ENCODE measurements around the gene RBP7.
"Not testable (repeated sequence)": the region's sequence is repeated elsewhere in the genome, so short reads cannot be mapped to it uniquely, and the experiment has no call there.

RBP7 gene

GRCh38 chr1:10014016-10014415 is 17.0 kb downstream of the RBP7 start:
- no peak for TF ChIP-seq CTCF (IDR thresholded peaks at IDR 0.05; ENCODE audit: extremely low read depth, insufficient read depth, missing control alignments)
- in situ Hi-C loops (cut with MboI; ENCODE audit: low pct_unique_long_range_greater_than_20kb, low sequenced_read_pairs, unreplicated experiment): no loop called here
- no peak for DNase-seq (ENCODE audit: low spot score)

GRCh38 chr1:10019561-10019960 is 22.5 kb downstream of the RBP7 start:
- DNase-seq (ENCODE audit: low spot score): no peak
- no peak for TF ChIP-seq CTCF (IDR thresholded peaks at IDR 0.05; ENCODE audit: extremely low read depth, insufficient read depth, missing control alignments)
- in situ Hi-C loops (cut with MboI; ENCODE audit: low pct_unique_long_range_greater_than_20kb, low sequenced_read_pairs, unreplicated experiment): no loop called here

- no peak for DNase-seq (ENCODE audit: low spot score)
- no peak for TF ChIP-seq CTCF (IDR thresholded peaks at IDR 0.05; ENCODE audit: extremely low read depth, insufficient read depth, missing control alignments)
- in situ Hi-C loops (cut with MboI; ENCODE audit: low pct_unique_long_range_greater_than_20kb, low sequenced_read_pairs, unreplicated experiment): no loop called here
Observed at GRCh38 chr1:10020086-10020485, 23.1 kb downstream of the RBP7 start.

- DNase-seq (ENCODE audit: low spot score); in situ Hi-C loops (cut with MboI; ENCODE audit: low pct_unique_long_range_greater_than_20kb, low sequenced_read_pairs, unreplicated experiment): not testable (repeated sequence)
Observed at GRCh38 chr1:10020678-10021077, 23.6 kb downstream of the RBP7 start.

GRCh38 chr1:10021992-10022391 is 25.0 kb downstream of the RBP7 start:
- in situ Hi-C loops (cut with MboI; ENCODE audit: low pct_unique_long_range_greater_than_20kb, low sequenced_read_pairs, unreplicated experiment); DNase-seq (ENCODE audit: low spot score): not testable (repeated sequence)

GRCh38 chr1:10022656-10023055 is 25.6 kb downstream of the RBP7 start:
- TF ChIP-seq CTCF (IDR thresholded peaks at IDR 0.05; ENCODE audit: extremely low read depth, insufficient read depth, missing control alignments): no peak
- no peak for DNase-seq (ENCODE audit: low spot score)
- in situ Hi-C loops (cut with MboI; ENCODE audit: low pct_unique_long_range_greater_than_20kb, low sequenced_read_pairs, unreplicated experiment): no loop called here

- no peak for TF ChIP-seq CTCF (IDR thresholded peaks at IDR 0.05; ENCODE audit: extremely low read depth, insufficient read depth, missing control alignments)
- no peak for DNase-seq (ENCODE audit: low spot score)
- in situ Hi-C loops (cut with MboI; ENCODE audit: low pct_unique_long_range_greater_than_20kb, low sequenced_read_pairs, unreplicated experiment): no loop called here
Observed at GRCh38 chr1:10025354-10025753, 28.3 kb downstream of the RBP7 start.

GRCh38 chr1:10027027-10027426 is 30.0 kb downstream of the RBP7 start:
- DNase-seq (ENCODE audit: low spot score): no peak
- TF ChIP-seq CTCF (IDR thresholded peaks at IDR 0.05; ENCODE audit: extremely low read depth, insufficient read depth, missing control alignments): no peak
- in situ Hi-C loops (cut with MboI; ENCODE audit: low pct_unique_long_range_greater_than_20kb, low sequenced_read_pairs, unreplicated experiment): no loop called here

- in situ Hi-C loops (cut with MboI; ENCODE audit: low pct_unique_long_range_greater_than_20kb, low sequenced_read_pairs, unreplicated experiment); DNase-seq (ENCODE audit: low spot score): not testable (repeated sequence)
Observed at GRCh38 chr1:10028956-10029500, 32.0 kb downstream of the RBP7 start.

All from GM13977 (cell line).